ENCODE results near the gene CYP4F22.
"Not testable (repeated sequence)": the region's sequence is repeated elsewhere in the genome, so short reads cannot be mapped to it uniquely, and the experiment has no call there.

The CYP4F22 gene

GRCh38 chr19:15576526-15577156 lies 68.3 kb downstream of the CYP4F22 start:
- no peak for DNase-seq (ENCODE audit: low spot score)

DNA sequence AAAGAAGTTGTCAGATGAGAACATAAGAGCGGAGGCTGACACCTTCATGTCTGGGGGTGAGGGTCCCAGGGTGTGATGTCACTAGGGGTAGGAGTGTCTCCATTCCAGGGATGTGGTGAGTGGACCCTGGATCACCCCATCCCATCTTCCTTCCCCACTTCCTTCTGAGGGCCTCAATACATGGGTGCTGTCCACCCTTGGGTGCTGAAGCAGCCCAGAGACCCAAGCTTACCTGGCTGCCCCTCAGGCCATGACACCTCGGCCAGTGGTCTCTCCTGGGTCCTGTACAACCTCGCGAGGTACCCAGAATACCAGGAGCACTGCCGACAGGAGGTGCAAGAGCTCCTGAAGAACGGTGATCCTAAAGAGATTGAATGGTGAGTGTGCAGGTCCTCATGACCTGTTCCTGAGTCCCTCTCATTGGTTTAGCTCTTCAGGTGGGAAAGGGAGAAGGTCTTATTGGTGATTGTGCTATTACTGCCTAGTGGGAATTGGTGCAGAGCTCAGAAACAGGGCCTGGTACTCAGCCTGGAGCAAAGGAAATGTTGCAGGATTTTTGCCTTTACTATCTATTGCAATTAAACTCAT lies 69.0 kb downstream of the CYP4F22 start:
- DNase-seq (ENCODE audit: low spot score): no peak

DNA sequence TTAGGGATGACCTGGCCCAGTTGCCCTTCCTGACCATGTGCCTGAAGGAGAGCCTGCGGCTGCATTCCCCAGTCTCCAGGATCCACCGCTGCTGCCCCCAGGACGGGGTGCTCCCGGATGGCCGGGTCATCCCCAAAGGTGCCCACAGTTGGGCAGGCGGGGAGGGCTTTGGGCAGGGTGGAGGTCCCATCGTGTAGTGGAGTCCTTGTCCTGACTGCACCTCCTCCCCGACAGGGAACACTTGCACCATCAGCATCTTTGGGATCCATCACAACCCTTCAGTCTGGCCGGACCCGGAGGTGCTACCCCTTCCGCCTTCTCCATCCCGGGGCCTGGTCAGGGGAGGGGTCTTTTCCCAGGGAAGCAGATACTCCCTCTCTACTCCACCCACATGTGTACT lies 75.0 kb downstream of the CYP4F22 start:
- no peak for DNase-seq (ENCODE audit: low spot score)

- DNase-seq (ENCODE audit: low spot score): no peak
Observed at GRCh38 chr19:15584095-15584494, 75.8 kb downstream of the CYP4F22 start.

GRCh38 chr19:15584541-15585115 lies 76.3 kb downstream of the CYP4F22 start:
- DNase-seq (ENCODE audit: low spot score): peak; percentile 82

GRCh38 chr19:15587663-15588062 lies 79.3 kb downstream of the CYP4F22 start:
- DNase-seq (ENCODE audit: low spot score): no peak

DNA sequence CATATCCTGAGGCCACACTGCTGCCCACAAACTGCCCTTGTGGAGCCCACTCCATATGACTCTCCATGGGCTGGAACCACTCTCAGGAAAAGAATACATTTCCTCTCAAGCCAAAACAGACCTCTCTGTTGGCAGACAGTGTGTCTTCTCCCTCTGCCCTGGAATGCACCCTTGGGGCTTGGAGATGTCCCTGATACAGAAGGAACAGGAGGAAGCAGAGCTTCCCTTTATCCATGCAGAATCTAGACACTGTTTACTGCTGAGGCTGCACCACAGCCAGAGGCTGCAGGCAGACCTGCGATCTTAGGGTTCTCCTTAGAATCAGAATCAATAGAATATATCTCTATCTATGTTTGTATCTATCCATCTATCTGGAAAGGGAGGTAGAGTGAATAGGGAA lies 79.9 kb downstream of the CYP4F22 start:
- DNase-seq (ENCODE audit: low spot score): no peak

DNA sequence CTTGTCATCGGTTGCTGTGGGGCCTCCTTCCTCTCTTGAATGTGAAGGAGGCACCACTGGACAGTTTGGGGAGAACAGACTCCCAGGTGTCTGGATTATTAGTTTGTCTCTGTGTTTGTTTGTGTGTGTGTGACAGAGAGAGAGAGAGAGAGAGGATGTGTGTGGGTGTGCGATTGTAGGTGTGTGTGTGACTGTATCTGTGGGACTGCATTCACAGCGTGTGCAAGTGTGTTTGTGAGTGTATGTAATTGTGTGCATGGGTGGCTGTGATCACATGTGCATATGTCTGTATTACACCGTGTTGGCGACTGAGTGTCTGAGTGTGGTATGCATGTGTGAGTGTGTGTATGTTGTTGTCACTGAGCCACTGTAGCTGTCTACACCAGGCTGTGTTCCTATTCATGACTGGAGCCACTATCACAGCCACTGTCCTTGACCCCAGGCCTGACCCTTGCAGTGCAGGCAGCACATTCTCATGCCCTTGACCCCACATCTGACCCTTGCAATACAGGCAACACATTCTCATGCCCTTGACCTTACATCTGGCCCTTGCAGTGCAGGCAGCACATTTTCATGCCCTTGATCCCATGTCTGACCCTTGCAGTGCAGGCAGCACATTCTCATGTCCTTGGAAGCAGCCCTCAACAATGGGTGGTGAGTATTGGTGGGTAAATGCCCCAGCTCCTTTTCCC lies 81.6 kb downstream of the CYP4F22 start:
- DNase-seq (ENCODE audit: low spot score): no peak

GRCh38 chr19:15591796-15592195 lies 83.5 kb downstream of the CYP4F22 start:
- no peak for DNase-seq (ENCODE audit: low spot score)

DNA sequence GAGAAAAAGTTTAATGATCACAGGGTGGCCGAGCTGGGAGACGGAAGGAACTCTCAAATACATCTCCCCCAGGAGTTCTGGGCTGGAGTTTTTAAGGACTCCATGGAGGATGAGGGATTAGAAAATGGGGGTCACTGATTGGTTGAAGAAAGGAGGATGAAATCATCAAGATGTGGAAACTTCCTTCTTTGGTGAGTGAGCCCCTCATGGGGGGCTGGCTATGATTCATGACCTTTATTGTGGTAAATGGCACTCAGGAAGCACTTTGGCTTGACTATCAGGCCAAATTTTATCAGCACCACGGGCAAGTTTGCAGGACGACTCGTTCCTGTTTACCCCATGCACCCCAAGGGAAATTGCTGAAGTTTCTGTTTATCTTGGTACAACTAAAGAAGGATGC lies 84.2 kb downstream of the CYP4F22 start:
- not testable (repeated sequence) for DNase-seq (ENCODE audit: low spot score)

DNA sequence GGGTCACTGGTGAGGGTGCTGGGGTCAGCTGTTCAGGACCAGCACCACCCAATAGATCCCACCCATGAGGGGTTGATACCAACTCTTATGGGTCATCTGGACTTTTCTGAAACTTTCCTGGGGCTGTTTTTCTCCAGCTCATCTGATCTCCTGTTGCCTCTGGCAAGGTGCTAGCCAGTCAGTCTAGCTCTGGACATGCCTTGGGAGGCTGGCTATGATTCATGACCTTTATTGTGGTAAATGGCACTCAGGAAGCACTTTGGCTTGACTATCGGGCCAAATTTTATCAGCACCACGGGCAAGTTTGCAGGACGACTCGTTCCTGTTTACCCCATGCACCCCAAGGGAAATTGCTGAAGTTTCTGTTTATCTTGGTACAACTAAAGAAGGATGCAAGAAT lies 85.4 kb downstream of the CYP4F22 start:
- not testable (repeated sequence) for DNase-seq (ENCODE audit: low spot score)

DNA sequence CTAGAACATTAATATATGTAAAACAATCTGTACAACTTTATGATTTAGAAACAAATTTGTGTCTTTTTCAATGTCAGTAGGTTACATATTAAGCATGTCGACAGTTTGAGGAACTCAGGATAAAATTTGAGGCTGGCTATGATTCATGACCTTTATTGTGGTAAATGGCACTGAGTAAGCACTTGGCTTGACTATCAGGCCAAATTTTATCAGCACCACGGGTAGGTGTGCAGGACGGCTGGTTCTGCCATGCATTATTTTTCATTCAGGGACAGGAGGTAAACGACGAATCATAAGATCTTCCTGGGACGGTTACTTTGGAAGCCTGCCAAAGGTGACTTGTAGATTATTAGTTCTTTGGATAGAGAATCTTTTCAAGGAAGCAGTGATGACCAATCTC lies 86.7 kb downstream of the CYP4F22 start:
- no peak for DNase-seq (ENCODE audit: low spot score)
